ENCODE measurements around the gene MEPCE.
"Not testable (repeated sequence)": the region's sequence is repeated elsewhere in the genome, so short reads cannot be mapped to it uniquely, and the experiment has no call there.

Gene MEPCE

GRCh38 chr7:100434297-100435144 lies 4.9 kb downstream of the MEPCE start:
- no peak for ATAC-seq
- no peak for DNase-seq

GRCh38 chr7:100435401-100436304 lies 6.0 kb downstream of the MEPCE start:
- ATAC-seq (peak; percentile 24), DNase-seq (peak; percentile 56)

- no peak for DNase-seq
- ATAC-seq, result no peak
Observed at GRCh38 chr7:100437150-100438100, 7.8 kb downstream of the MEPCE start.

DNA sequence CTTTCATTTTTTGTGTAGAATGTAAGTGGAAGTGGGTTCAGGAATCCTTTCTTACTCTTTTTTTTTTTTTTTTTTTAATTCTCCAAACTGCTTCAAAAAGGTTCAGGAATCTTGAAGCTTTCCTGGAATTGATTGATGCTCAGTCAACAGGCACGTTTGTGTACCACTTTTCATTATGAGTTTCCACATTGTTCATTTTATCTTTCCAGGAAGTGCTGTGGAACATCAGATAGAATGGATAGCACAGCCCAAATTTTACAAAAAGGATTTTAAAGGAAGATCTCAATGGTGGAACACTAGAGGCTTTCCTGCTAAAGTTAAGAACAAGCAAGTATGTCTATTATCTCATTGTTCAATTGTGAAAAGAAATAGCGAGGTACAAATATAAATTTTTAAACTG lies 8.5 kb downstream of the MEPCE start:
- DNase-seq, result no peak
- no peak for ATAC-seq

GRCh38 chr7:100438731-100439130 lies 9.1 kb downstream of the MEPCE start:
- ATAC-seq, DNase-seq: not testable (repeated sequence)

GRCh38 chr7:100439244-100439643 lies 9.6 kb downstream of the MEPCE start:
- not testable (repeated sequence) for ATAC-seq, DNase-seq

GRCh38 chr7:100441641-100442535 lies 12.3 kb downstream of the MEPCE start:
- no peak for ATAC-seq

DNA sequence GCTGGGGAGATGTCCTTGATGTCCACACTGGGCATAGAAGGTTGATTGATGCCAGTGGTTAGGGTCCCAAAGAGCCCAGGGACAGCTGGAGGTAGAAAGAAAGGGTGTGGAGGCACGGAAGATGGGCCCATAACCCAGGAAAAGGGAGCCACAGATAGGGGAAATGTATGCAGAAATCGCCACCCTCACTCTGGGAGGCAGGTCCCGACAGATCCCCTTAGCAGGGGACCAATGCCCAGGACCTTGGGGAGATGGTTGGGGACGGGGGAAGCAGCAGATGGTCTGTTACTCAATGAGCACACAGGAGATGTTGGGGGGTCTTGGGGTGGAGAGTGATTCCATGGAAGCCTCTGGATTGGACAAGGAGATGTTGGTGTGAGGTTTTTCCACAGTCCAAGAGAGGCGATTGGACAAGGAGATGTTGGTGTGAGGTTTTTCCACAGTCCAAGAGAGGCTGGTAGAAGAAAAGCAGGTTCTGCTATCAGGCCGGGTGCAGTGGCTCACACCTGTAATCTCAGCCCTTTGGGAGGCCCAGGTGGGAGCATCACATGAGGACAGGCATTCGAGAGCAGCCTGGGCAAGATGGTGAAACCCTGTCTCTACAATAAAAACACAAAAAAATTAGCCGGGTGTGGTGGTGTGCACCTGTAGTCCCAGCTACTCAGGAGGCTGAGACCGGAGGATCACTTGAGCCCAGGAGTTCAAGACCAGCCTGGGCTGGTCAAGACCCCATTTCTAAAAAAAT lies 13.6 kb downstream of the MEPCE start:
- ATAC-seq, result no peak
- no peak for DNase-seq

More at GRCh38 chr7:100441641-100442535, 12.3 kb downstream of the MEPCE start:
- no peak for DNase-seq

DNA sequence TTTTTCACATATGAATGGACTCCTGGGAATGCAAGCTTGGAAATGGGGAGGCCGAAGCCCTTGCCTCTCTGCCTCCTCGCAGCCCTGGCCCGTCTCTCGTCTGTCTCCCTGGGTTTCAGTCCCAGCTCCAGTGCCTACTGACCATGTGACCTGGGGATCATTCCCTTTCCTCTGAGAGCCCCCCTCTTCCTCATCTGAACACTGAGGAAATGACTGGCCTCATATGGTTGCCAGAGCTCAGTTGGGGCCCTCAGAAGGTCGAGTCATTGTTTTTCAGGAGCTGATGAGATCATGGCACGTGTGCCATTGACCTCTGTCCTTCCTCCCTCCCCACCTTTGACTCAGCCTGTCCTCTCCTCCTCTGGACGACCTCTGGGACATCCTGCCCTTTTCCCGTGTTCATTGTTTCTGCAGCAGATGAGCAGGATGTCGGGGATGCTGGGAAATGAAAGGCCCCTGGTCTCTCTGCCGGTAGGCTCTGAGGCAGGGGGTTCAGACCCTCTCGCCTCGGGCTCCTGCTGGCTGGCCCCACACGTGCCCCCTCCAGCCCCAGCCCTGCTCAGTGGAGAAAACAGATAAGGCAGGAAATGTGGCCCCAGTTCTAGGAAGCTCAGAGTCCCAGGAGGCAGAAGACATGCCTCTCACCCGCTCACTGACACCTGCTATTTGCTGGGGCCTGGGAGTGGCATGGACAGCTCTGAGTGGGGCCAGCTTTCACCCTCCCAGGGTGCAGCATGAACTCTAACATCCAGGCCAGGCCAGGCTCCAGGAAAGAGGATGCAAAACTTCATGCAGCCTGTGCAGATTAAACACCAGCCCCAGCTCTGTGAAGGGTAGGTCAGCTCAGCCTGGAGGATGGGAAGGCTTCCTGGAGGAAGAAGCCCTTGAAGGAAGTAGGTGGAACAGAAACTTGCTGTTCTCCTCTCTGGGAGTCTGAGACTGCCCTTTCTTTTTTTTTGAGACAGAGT lies 15.0 kb downstream of the MEPCE start:
- ATAC-seq (peak; percentile 65), DNase-seq (no peak)

DNA sequence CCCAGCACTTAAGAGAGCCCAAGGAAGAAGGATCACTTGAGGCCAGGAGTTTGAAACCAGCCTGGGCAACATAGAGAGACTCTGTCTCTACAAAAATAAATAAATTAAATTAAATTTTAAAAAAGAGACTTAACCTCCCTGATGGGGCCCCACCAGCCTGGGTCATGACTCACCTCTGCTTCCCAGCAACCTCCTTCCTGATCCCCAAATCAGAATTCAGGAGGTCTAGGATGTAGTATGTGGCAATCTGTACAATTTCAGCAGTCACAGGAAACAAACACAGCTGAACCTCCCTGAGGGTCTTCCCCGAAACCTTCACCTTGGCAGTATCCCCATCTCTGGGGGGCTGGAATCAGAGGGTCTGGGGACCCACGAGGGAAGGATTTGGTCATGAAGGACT lies 16.4 kb downstream of the MEPCE start:
- DNase-seq (no peak), ATAC-seq (no peak)

DNA sequence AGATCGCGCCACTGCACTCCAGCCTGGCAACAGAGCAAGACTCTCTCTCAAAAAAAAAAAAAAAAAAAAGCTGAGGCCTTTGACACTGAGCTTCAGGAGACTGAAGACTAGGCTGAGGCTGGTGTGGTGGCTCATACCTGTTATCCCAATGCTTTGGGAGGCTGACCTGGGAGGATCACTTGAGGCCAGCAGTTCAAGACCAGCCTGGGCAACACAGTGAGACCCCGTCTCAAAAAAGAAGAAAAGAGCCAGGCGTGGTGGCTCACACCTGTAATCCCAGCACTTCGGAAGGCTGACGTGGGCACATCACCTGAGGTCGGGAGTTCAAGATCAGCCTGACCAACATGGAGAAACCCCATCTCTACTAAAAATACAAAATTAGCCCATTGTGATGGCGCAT lies 17.7 kb downstream of the MEPCE start:
- DNase-seq, ATAC-seq: not testable (repeated sequence)

GRCh38 chr7:100449190-100449795 lies 19.7 kb downstream of the MEPCE start:
- ATAC-seq (no peak), DNase-seq (no peak)

GRCh38 chr7:100452513-100452912 lies 22.9 kb downstream of the MEPCE start:
- DNase-seq (no peak), ATAC-seq (no peak)

- DNase-seq, ATAC-seq: not testable (repeated sequence)
Observed at GRCh38 chr7:100453854-100454253, 24.2 kb downstream of the MEPCE start.

DNA sequence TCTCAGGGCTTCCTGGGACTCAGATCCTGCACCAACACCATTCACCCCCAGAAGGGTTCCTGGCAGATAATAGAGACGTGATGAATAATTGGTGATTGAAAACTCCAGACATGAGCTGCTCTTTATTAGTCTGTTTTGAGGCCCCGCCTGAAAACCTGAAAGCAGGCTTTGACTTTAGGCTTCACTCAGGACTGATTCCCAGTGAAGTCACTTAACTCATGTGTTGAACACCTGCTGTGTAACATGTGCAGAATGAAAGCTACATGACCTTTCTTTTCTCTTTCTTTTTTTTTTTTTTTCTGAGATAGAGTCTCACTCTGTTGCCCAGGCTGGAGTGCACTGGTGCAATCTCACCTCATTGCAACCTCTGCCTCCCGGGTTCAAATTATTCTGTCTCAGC lies 25.6 kb downstream of the MEPCE start:
- DNase-seq (no peak), ATAC-seq (no peak)

GRCh38 chr7:100456562-100456961 lies 26.9 kb downstream of the MEPCE start:
- DNase-seq (no peak), ATAC-seq (no peak)

GRCh38 chr7:100457033-100457432 lies 27.4 kb downstream of the MEPCE start:
- ATAC-seq, result no peak

DNA sequence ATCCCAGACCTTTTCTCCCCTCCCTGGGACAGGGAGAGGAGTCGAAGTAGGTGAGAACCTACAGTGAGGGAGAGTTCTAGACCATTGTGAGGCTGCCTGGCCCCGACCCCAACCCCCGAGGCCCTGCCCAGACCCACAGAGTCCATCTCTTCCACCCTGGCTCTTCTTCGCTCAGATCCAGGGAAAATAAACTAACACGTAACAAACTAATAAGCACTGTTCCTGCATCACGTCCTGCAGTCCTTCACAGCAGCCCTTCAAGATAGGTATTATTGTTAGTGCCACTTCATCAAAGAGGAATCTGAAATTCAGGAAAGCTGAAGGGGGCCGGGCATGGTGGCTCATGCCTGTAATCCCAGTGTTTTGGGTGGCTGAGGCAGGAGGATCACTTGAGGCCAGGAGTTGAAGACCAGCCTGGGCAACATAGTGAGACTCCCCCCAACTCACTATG lies 34.6 kb downstream of the MEPCE start, which contains the start of gene SPACDR:
SPACDR (minus strand) TSS at position 51 of the 451 bp plus-strand sequence. CDS start 235 bp downstream, outside the sequence.
- DNase-seq (no peak), ATAC-seq (no peak)

More at GRCh38 chr7:100457033-100457432, 27.4 kb downstream of the MEPCE start:
- no peak for DNase-seq

Measured in stimulated activated naive CD8-positive, alpha-beta T cell treated with anti-CD3 and anti-CD28 coated beads, Interleukin-15, Interleukin-2, amounts not matched to agents 100 U/mL and 50 U/mL, for 24 hours (primary cell).